Activated CD4-positive, alpha-beta T cell treated with anti-CD3 and anti-CD28 coated beads, Interleukin-2, amount 10 ng/mL, durations not matched to agents 24 days and 14 days (primary cell): Measurements from ENCODE around the gene DLX1. TPM values are rescaled to one million over a fixed set of nuclear protein-coding genes. Genes with fewer than 3 reads are reported as not detected.
"Not testable (repeated sequence)": the region's sequence is repeated elsewhere in the genome, so short reads cannot be mapped to it uniquely, and the experiment has no call there.

Experiments used
- DNase-seq: peaks from one replicate; pipeline ENCODE4 v3.0.0; 2022
- H3K27ac Mint-ChIP-seq: one replicate; pipeline ENCODE4 v1.8.0; 2022; ENCODE audit warnings: mild to moderate bottlenecking, mixed read lengths
- H3K27me3 Mint-ChIP-seq: one replicate; pipeline ENCODE4 v1.8.0; 2022; ENCODE audit warnings: mixed read lengths
- H3K36me3 Mint-ChIP-seq: one replicate; pipeline ENCODE4 v1.8.0; 2022; ENCODE audit warnings: low read depth, mild to moderate bottlenecking, mixed read lengths
- H3K4me1 Mint-ChIP-seq: one replicate; pipeline ENCODE4 v1.8.0; 2021; ENCODE audit warnings: mixed read lengths
- H3K4me3 Mint-ChIP-seq: one replicate; pipeline ENCODE4 v1.8.0; 2022; ENCODE audit warnings: mild to moderate bottlenecking, moderate library complexity, mixed read lengths
- H3K9me3 Mint-ChIP-seq: one replicate; pipeline ENCODE4 v1.8.0; 2021; ENCODE audit warnings: mixed read lengths
- intact Hi-C: fragments of 100-400 bp; cut with micrococcal nuclease; formaldehyde crosslinking; loops from one replicate; pipeline ENCODE4 v1.15.1; 2023
- total RNA-seq: library from RNA; stranded (reverse); gene quantifications from 2 replicates; pipeline ENCODE4 v1.2.3, GENCODE V29; 2022

Gene DLX1
- total RNA-seq, 1 donor from 2014 or later = not detected

GRCh38 chr2:172052000-172052983, 33.0 kb upstream of the DLX1 start:
- no peak overlapping the region for H3K4me3 Mint-ChIP-seq
- no peaks in the 10 kb centered on the region for H3K9me3 Mint-ChIP-seq
- DNase-seq = no peak
- intact Hi-C loops = no loop called here
- H3K36me3 Mint-ChIP-seq = no peaks in the 10 kb centered on the region
- H3K27ac Mint-ChIP-seq = no peak overlapping the region
- peaks cover 6% of the 10 kb centered on the region for H3K27me3 Mint-ChIP-seq
- peaks cover 1% of the 10 kb centered on the region for H3K4me1 Mint-ChIP-seq

GRCh38 chr2:172053486-172053885, 31.8 kb upstream of the DLX1 start:
- Mint-ChIP-seq H3K9me3 (no peaks in the 10 kb centered on the region), H3K4me3 (no peak overlapping the region), H3K36me3 (no peaks in the 10 kb centered on the region), H3K27me3 (peaks cover 6% of the 10 kb centered on the region), H3K4me1 (peaks cover 1% of the 10 kb centered on the region), H3K27ac (no peak overlapping the region)
- intact Hi-C loops = no loop called here
- DNase-seq = no peak

GRCh38 chr2:172056293-172056692, 29.0 kb upstream of the DLX1 start:
- Mint-ChIP-seq H3K27ac (no peak overlapping the region), H3K4me3 (no peak overlapping the region), H3K4me1 (peaks cover 1% of the 10 kb centered on the region), H3K9me3 (no peaks in the 10 kb centered on the region), H3K36me3 (no peaks in the 10 kb centered on the region), H3K27me3 (peaks cover 1% of the 10 kb centered on the region)
- DNase-seq = no peak
- intact Hi-C loops = no loop called here

- H3K27ac Mint-ChIP-seq = no peak overlapping the region
- DNase-seq = no peak
- peaks cover 1% of the 10 kb centered on the region for H3K4me1 Mint-ChIP-seq
- intact Hi-C loops = no loop called here
- H3K36me3 Mint-ChIP-seq = peaks cover 3% of the 10 kb centered on the region
- H3K27me3 Mint-ChIP-seq = peaks cover 5% of the 10 kb centered on the region
- no peaks in the 10 kb centered on the region for H3K9me3 Mint-ChIP-seq
- H3K4me3 Mint-ChIP-seq = no peak overlapping the region
These were observed 26.6 kb upstream of the DLX1 start for GRCh38 chr2:172058660-172059059.

- H3K27me3 Mint-ChIP-seq, H3K4me1 Mint-ChIP-seq, H3K9me3 Mint-ChIP-seq, DNase-seq, H3K27ac Mint-ChIP-seq, H3K4me3 Mint-ChIP-seq, intact Hi-C loops, H3K36me3 Mint-ChIP-seq: not testable (repeated sequence)
These were observed 25.2 kb upstream of the DLX1 start for GRCh38 chr2:172060118-172060517.

GRCh38 chr2:172062402-172063004, 22.8 kb upstream of the DLX1 start:
- intact Hi-C loops = no loop called here

GRCh38 chr2:172063446-172063845, 21.9 kb upstream of the DLX1 start:
- peaks cover 3% of the 10 kb centered on the region for H3K4me1 Mint-ChIP-seq
- intact Hi-C loops = no loop called here
- no peak for DNase-seq
- H3K36me3 Mint-ChIP-seq = peaks cover 3% of the 10 kb centered on the region
- H3K9me3 Mint-ChIP-seq = no peaks in the 10 kb centered on the region
- H3K4me3 Mint-ChIP-seq = no peak overlapping the region
- H3K27ac Mint-ChIP-seq = no peak overlapping the region
- H3K27me3 Mint-ChIP-seq = peaks cover 4% of the 10 kb centered on the region

More at GRCh38 chr2:172062402-172063004, 22.8 kb upstream of the DLX1 start:
- no peak overlapping the region for H3K4me3 Mint-ChIP-seq
- H3K27me3 Mint-ChIP-seq = peaks cover 4% of the 10 kb centered on the region
- H3K27ac Mint-ChIP-seq = no peak overlapping the region
- peaks cover 3% of the 10 kb centered on the region for H3K4me1 Mint-ChIP-seq
- no peak for DNase-seq
- H3K9me3 Mint-ChIP-seq = no peaks in the 10 kb centered on the region
- H3K36me3 Mint-ChIP-seq = peaks cover 3% of the 10 kb centered on the region

GRCh38 chr2:172065111-172065510, 20.2 kb upstream of the DLX1 start:
- H3K27ac Mint-ChIP-seq = no peak overlapping the region
- intact Hi-C loops = no loop called here
- H3K4me1 Mint-ChIP-seq = peaks cover 3% of the 10 kb centered on the region
- H3K36me3 Mint-ChIP-seq = peaks cover 5% of the 10 kb centered on the region
- no peak for DNase-seq
- H3K4me3 Mint-ChIP-seq = no peak overlapping the region
- no peaks in the 10 kb centered on the region for H3K9me3 Mint-ChIP-seq
- H3K27me3 Mint-ChIP-seq = peaks cover 10% of the 10 kb centered on the region

GRCh38 chr2:172066394-172066886, 18.9 kb upstream of the DLX1 start:
- intact Hi-C loops = no loop called here
- H3K27me3 Mint-ChIP-seq = peaks cover 14% of the 10 kb centered on the region
- no peak overlapping the region for H3K27ac Mint-ChIP-seq
- peaks cover 5% of the 10 kb centered on the region for H3K36me3 Mint-ChIP-seq
- H3K4me1 Mint-ChIP-seq = peaks cover 3% of the 10 kb centered on the region
- no peak overlapping the region for H3K4me3 Mint-ChIP-seq
- H3K9me3 Mint-ChIP-seq = no peaks in the 10 kb centered on the region
- DNase-seq = no peak

GRCh38 chr2:172067905-172068304, 17.4 kb upstream of the DLX1 start:
- H3K27ac Mint-ChIP-seq, H3K9me3 Mint-ChIP-seq, intact Hi-C loops, H3K36me3 Mint-ChIP-seq, H3K4me1 Mint-ChIP-seq, H3K4me3 Mint-ChIP-seq, DNase-seq: not testable (repeated sequence)
- H3K27me3 Mint-ChIP-seq = peaks cover 26% of the 10 kb centered on the region

- peaks cover 3% of the 10 kb centered on the region for H3K4me1 Mint-ChIP-seq
- intact Hi-C loops = loop anchor here (10.0 kb wide), 1 partner anchor 126 kb away; no protein-coding TSS in a partner anchor
- no peak for DNase-seq
- H3K9me3 Mint-ChIP-seq = no peaks in the 10 kb centered on the region
- no peak overlapping the region for H3K27ac Mint-ChIP-seq
- H3K27me3 Mint-ChIP-seq = peaks cover 40% of the 10 kb centered on the region
- no peak overlapping the region for H3K4me3 Mint-ChIP-seq
- peaks cover 2% of the 10 kb centered on the region for H3K36me3 Mint-ChIP-seq
These were observed 14.4 kb upstream of the DLX1 start for GRCh38 chr2:172070936-172071335.

- intact Hi-C loops = loop anchor here (10.0 kb wide), 1 partner anchor 128 kb away; no protein-coding TSS in a partner anchor
- no peak overlapping the region for H3K27ac Mint-ChIP-seq
- H3K4me3 Mint-ChIP-seq = no peak overlapping the region
- H3K9me3 Mint-ChIP-seq = no peaks in the 10 kb centered on the region
- H3K4me1 Mint-ChIP-seq = no peaks in the 10 kb centered on the region
- peaks cover 49% of the 10 kb centered on the region for H3K27me3 Mint-ChIP-seq
- no peak for DNase-seq
- peaks cover 2% of the 10 kb centered on the region for H3K36me3 Mint-ChIP-seq
These were observed 13.0 kb upstream of the DLX1 start for GRCh38 chr2:172072303-172072702.

- peaks cover 2% of the 10 kb centered on the region for H3K36me3 Mint-ChIP-seq
- no peak overlapping the region for H3K4me3 Mint-ChIP-seq
- H3K27ac Mint-ChIP-seq = no peak overlapping the region
- intact Hi-C loops = loop anchor here (10.0 kb wide), 1 partner anchor 128 kb away; no protein-coding TSS in a partner anchor
- H3K9me3 Mint-ChIP-seq = no peaks in the 10 kb centered on the region
- peaks cover 51% of the 10 kb centered on the region for H3K27me3 Mint-ChIP-seq
- DNase-seq = no peak
- no peaks in the 10 kb centered on the region for H3K4me1 Mint-ChIP-seq
These were observed 12.6 kb upstream of the DLX1 start for GRCh38 chr2:172072706-172073105.

- Mint-ChIP-seq H3K4me1 (no peaks in the 10 kb centered on the region), H3K9me3 (no peaks in the 10 kb centered on the region), H3K27ac (no peak overlapping the region), H3K27me3 (peaks cover 58% of the 10 kb centered on the region), H3K36me3 (peaks cover 2% of the 10 kb centered on the region), H3K4me3 (no peak overlapping the region)
- intact Hi-C loops = loop anchor here (10.0 kb wide), 1 partner anchor 129 kb away; no protein-coding TSS in a partner anchor
- no peak for DNase-seq
These were observed 11.8 kb upstream of the DLX1 start for GRCh38 chr2:172073518-172073917.
